Transverse colon (tissue), 4 donors: ENCODE measurements around the gene EML6. TPM values are rescaled to one million over a fixed set of nuclear protein-coding genes. Genes with fewer than 3 reads are reported as not detected.

Experiments
- DNase-seq: peaks from one replicate; pipeline ENCODE4 v3.0.0-alpha.2; 2019
- H3K27ac ChIP-seq, 4 donors: fragments of 200-600 bp; sonication (generic); 2 replicates each; pipeline ENCODE4 v1.5.1; 2016 to 2018; ENCODE audit warnings: inconsistent platforms in 4 of 4
- H3K27me3 ChIP-seq: fragments of 200-600 bp; sonication (generic); 2 replicates; pipeline ENCODE4 v1.5.1; 2017; ENCODE audit warnings: inconsistent platforms
- H3K36me3 ChIP-seq, 4 donors: fragments of 200-600 bp; sonication (generic); 2 replicates each; pipeline ENCODE4 v1.5.1; 2017 to 2019; ENCODE audit warnings: inconsistent platforms in 4 of 4
- H3K4me1 ChIP-seq, 4 donors: fragments of 200-600 bp; sonication (generic); 2 replicates each; pipeline ENCODE4 v1.5.1; 2017 to 2020; ENCODE audit warnings: inconsistent platforms in 4 of 4
- H3K4me3 ChIP-seq, 4 donors: fragments of 200-600 bp; sonication (generic); 1 replicate in 1 of 4; 2 replicates in 3 of 4; pipeline versions ENCODE4 v1.5.1 to v1.6.1; 2017 to 2019; ENCODE audit warnings: inconsistent platforms in 4 of 4
- H3K9me3 ChIP-seq, 2 donors: fragments of 200-600 bp; sonication (generic); 2 replicates each; pipeline ENCODE4 v1.5.1; 2017 to 2019; ENCODE audit warnings: inconsistent platforms in 2 of 2
- EP300 ChIP-seq: sonication (generic); formaldehyde crosslinking; IDR thresholded peaks from one replicate; pipeline ENCODE4 v1.6.1; 2017; ENCODE audit warnings: antibody characterized with exemption, low read depth
- POLR2A ChIP-seq: fragments of 450-650 bp; IDR thresholded peaks from one replicate; pipeline ENCODE4 v1.6.1; 2016; ENCODE audit warnings: antibody characterized with exemption, mild to moderate bottlenecking, moderate library complexity
- POLR2AphosphoS5 ChIP-seq, 3 donors: sonication (generic); formaldehyde crosslinking; IDR thresholded peaks; one replicate each; pipeline ENCODE4 v1.6.1; 2016; ENCODE audit warnings: antibody characterized with exemption in 3 of 3
- WGBS, 2 donors: methylation state at CpG; one replicate each; pipeline ENCODE4 v1.1.5; 2018; ENCODE audit warnings: low coverage in 1 of 2; 5-methylcytosine and 5-hydroxymethylcytosine counted together
- in situ Hi-C, 4 donors: fragments of 200-750 bp; cut with MboI; loops; one replicate each; pipeline versions ENCODE4 v1.15.0 to v1.15.1; 2017; ENCODE audit warnings: low sequenced_read_pairs in 3 of 4, low pct_ligation_motif_present in 1 of 4, low pct_unique_long_range_greater_than_20kb in 1 of 4
- intact Hi-C: fragments of 100-400 bp; cut with DNase I; formaldehyde crosslinking; loops from one replicate; pipeline ENCODE4 v1.15.1; 2023; ENCODE audit warnings: low total_unique reads
- total RNA-seq, 4 donors: library from RNA; depleted of rRNA; stranded (reverse); fragments of >200 nt; gene quantifications; one replicate each; pipeline ENCODE4 v1.1.0, GENCODE V29; 2016
- TF ChIP-seq, protein P1 (sequence below), 5 experiments: fragments of 200-600 bp in 3 of 5; fragments of 450-650 bp in 2 of 5; sonication (generic) in 3 of 5; IDR thresholded peaks; 1 replicate in 2 of 5; 2 replicates in 3 of 5; pipeline ENCODE4 v1.5.1; 2016 to 2017; ENCODE audit warnings: antibody characterized with exemption in 5 of 5, inconsistent platforms in 3 of 5, mild to moderate bottlenecking in 2 of 5, moderate library complexity in 1 of 5

EML6 gene
- total RNA-seq, 4 donors from 2014 or later: 1.5 to 8.2 (median 3.4) TPM

GRCh38 chr2:54714996-54715395, 8.5 kb upstream of the EML6 start:
- H3K4me1 ChIP-seq: no peaks in the 10 kb centered on the region

GRCh38 chr2:54716375-54716774, 7.1 kb upstream of the EML6 start:
- no peaks in the 10 kb centered on the region for H3K4me1 ChIP-seq
- in situ Hi-C loops: loop anchor here in 3 of 4 donors (25.0 kb wide), 3 partner anchors 446 to 604 kb away; partner anchors contain the start of gene ACYP2 (in 2 of the 3)
- no peaks in the 10 kb centered on the region for H3K9me3 ChIP-seq
- no peak overlapping the region for H3K4me3 ChIP-seq
- no peak overlapping the region for H3K27ac ChIP-seq
- H3K36me3 ChIP-seq: no peaks in the 10 kb centered on the region
- DNase-seq: no peak
- TF ChIP-seq EP300 (no peak), POLR2AphosphoS5 (IDR thresholded peaks at IDR 0.05) (no peak), POLR2A (no peak)
- TF ChIP-seq, protein P1, sequence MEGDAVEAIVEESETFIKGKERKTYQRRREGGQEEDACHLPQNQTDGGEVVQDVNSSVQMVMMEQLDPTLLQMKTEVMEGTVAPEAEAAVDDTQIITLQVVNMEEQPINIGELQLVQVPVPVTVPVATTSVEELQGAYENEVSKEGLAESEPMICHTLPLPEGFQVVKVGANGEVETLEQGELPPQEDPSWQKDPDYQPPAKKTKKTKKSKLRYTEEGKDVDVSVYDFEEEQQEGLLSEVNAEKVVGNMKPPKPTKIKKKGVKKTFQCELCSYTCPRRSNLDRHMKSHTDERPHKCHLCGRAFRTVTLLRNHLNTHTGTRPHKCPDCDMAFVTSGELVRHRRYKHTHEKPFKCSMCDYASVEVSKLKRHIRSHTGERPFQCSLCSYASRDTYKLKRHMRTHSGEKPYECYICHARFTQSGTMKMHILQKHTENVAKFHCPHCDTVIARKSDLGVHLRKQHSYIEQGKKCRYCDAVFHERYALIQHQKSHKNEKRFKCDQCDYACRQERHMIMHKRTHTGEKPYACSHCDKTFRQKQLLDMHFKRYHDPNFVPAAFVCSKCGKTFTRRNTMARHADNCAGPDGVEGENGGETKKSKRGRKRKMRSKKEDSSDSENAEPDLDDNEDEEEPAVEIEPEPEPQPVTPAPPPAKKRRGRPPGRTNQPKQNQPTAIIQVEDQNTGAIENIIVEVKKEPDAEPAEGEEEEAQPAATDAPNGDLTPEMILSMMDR (IDR thresholded peaks at IDR 0.05): no peak
- intact Hi-C loops: no loop called here
- H3K27me3 ChIP-seq: no peaks in the 10 kb centered on the region

More at GRCh38 chr2:54714996-54715395, 8.5 kb upstream of the EML6 start:
- H3K9me3 ChIP-seq: no peaks in the 10 kb centered on the region
- H3K4me3 ChIP-seq: no peak overlapping the region
- no peak overlapping the region for H3K27ac ChIP-seq
- TF ChIP-seq EP300 (no peak), POLR2A (no peak), POLR2AphosphoS5 (IDR thresholded peaks at IDR 0.05) (no peak)
- TF ChIP-seq, protein P1 (IDR thresholded peaks at IDR 0.05): no peak
- H3K27me3 ChIP-seq: no peaks in the 10 kb centered on the region
- in situ Hi-C loops (loop anchor here in 3 of 4 donors (25.0 kb wide), 3 partner anchors 447 to 603 kb away; partner anchors contain the start of gene ACYP2 (in 2 of the 3)), intact Hi-C loops (no loop called here)
- no peaks in the 10 kb centered on the region for H3K36me3 ChIP-seq
- 57 to 64% methylated on average over 4 of the region's 4 CpGs for WGBS, 2 donors
- DNase-seq: no peak

- in situ Hi-C loops (loop anchor here in 3 of 4 donors (25.0 kb wide), 3 partner anchors 442 to 608 kb away; partner anchors contain the start of gene ACYP2 (in 2 of the 3)), intact Hi-C loops (no loop called here)
- no peaks in the 10 kb centered on the region for H3K9me3 ChIP-seq
- no peak for DNase-seq
- peaks cover 0 to 19% (median 14%) of the 10 kb centered on the region in 4 donors for H3K4me1 ChIP-seq
- H3K4me3 ChIP-seq: no peak overlapping the region
- peaks cover 16% of the 10 kb centered on the region for H3K27me3 ChIP-seq
- TF ChIP-seq POLR2AphosphoS5 (IDR thresholded peaks at IDR 0.05): no peak
- TF ChIP-seq EP300: no peak
- TF ChIP-seq POLR2A: no peak
- TF ChIP-seq, protein P1 (IDR thresholded peaks at IDR 0.05): no peak
- H3K36me3 ChIP-seq: no peaks in the 10 kb centered on the region
- WGBS, 2 donors: 68% methylated on average over 2 of the region's 2 CpGs; no CpG with 5 or more reads in 1 of the 2 donors
- no peak overlapping the region for H3K27ac ChIP-seq
Observed at GRCh38 chr2:54720563-54720962, 2.9 kb upstream of the EML6 start.

GRCh38 chr2:54722641-54723040, 821 bp upstream of the EML6 start:
- DNase-seq: no peak
- 0 to 22% methylated on average over 2 to 10 of the region's 10 CpGs for WGBS, 2 donors
- no peaks in the 10 kb centered on the region for H3K36me3 ChIP-seq
- H3K27ac ChIP-seq: peak overlapping the region; percentile 75 to 85 (median 78)
- no peaks in the 10 kb centered on the region for H3K9me3 ChIP-seq
- peak overlapping the region; percentile 4 to 68 (median 60) for H3K4me3 ChIP-seq
- peaks cover 27% of the 10 kb centered on the region for H3K27me3 ChIP-seq
- H3K4me1 ChIP-seq: peaks cover 0 to 19% (median 14%) of the 10 kb centered on the region in 4 donors
- TF ChIP-seq POLR2A (no peak), EP300 (no peak), POLR2AphosphoS5 (IDR thresholded peaks at IDR 0.05) (no peak)
- TF ChIP-seq, protein P1 (IDR thresholded peaks at IDR 0.05): no peak
- intact Hi-C loops: no loop called here
- in situ Hi-C loops: loop anchor here in 3 of 4 donors (25.0 kb wide), 3 partner anchors 440 to 610 kb away; partner anchors contain the start of gene ACYP2 (in 2 of the 3)
